ENCODE results near the gene FAT2. TPM values are rescaled to one million over a fixed set of nuclear protein-coding genes. Genes with fewer than 3 reads are reported as not detected.
"Not testable (repeated sequence)": the region's sequence is repeated elsewhere in the genome, so short reads cannot be mapped to it uniquely, and the experiment has no call there.

The FAT2 gene
- total RNA-seq, 1 donor from 2014 or later: under 0.01 TPM

DNA sequence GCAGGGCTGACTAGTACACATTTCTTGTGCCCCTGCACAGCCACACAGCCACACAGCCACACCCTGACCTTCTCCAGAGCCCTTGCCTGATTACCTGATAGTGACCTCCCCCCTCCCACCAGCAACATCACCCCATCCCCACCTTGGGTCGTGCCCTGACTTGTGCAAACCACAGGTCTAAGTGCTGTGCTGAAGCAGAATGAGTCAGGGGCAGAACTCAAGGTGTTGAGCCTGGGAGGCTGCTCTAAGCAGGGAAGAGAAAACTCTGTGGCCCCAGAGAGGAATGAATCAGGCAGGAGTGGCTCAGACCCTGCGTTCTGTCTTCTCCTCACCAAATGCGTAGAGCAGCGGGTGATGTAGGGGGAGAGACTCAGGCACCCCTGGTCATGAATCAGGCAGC lies 24.3 kb upstream of the FAT2 start:
- DNase-seq (ENCODE audit: low read depth, low spot score): no peak

DNA sequence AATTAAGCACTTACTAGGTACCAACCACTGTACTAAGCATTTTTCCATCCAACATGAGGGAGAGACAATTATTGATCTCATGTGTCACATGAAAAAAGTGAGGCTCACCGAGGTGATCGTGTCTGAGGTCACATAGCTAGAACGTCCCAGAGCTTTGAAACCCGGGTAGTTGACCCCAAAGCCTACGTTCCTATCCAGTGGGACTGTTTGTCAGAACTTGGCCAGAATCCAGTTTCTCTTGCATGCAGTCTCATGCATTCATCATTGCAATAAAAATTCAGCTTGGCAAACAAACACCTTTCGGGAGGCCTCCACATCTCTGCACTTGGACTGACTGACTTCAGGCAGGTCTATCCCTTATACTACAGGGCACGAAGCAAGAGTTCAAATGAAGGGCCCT lies 23.4 kb upstream of the FAT2 start:
- no peak for DNase-seq (ENCODE audit: low read depth, low spot score)

DNA sequence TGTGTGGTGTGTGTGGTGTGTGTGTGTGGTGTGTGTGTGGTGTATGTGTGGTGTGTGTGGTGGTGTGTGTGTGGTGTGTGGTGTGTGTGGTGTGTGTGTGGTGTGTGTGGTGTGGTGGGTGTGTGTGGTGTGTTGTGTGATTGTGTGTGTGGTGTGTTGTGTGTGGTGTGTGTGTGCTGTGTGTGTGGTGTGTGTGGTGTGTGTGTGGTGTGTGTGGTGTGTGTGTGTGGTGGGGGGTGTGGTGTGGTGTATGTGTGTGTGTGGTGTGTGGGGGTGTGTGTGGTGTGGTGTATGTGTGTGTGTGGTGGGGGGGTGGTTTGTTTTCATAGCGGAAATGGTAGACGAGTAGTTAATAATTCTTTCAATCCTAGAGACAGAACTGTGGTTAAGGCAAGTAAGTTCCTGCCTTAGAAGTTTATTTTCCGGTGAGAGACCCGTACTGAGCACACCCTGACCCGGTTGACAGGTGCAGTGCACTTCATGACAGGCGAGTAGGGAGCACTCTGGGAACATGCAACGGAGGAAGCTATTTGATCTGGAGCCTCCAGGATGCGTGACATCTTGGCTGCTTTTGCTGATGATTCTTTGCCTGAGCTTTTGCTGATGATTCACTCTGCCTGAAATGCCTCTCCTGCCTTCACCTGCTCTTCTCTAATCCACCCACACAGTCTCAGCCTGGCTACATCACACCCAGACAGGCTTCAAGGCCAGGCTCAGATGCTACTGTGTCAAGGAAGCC lies 21.7 kb upstream of the FAT2 start:
- DNase-seq (ENCODE audit: low read depth, low spot score): no peak

- DNase-seq (ENCODE audit: low read depth, low spot score): no peak
Observed at GRCh38 chr5:151611127-151611775, 20.1 kb upstream of the FAT2 start.

DNA sequence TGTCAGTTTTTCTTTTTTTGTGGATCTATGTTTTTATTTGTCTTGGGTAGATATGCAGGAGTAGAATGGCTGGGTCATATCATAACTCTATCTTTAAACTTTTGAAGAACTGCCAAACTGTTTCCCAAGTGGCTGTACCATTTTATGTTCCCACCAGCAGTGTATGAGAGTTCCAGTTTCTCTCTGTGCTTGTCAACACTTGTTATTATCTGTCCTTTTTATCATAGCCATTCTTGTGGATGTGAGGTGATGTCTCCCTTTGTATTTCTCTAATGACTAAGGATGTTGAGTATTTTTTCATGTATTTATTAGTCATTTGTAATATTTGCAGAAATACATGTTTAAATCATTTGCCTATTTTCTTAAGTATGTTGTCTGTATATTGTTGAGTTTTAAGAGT lies 17.4 kb upstream of the FAT2 start:
- no peak for DNase-seq (ENCODE audit: low read depth, low spot score)

- no peak for DNase-seq (ENCODE audit: low read depth, low spot score)
Observed at GRCh38 chr5:151607304-151607703, 16.2 kb upstream of the FAT2 start.

DNA sequence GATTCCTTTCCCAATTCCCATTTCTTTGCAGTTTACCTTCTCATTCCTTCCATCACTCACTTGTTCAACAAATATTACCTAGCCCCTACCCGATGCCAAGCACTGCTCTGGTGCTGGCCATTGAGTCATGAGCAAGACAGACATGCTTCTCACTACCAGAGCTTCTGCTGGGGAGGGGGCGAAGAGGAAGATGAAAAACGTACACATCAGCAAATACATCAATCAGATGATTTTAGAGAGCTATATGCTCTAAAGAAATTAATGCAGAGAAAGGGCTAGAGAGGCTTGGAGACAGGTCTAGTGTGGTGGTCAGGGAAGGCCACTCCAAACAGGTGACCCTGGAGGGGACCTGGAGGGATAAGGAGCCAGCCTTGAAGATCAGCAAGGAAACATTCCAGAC lies 14.4 kb upstream of the FAT2 start:
- DNase-seq (ENCODE audit: low read depth, low spot score): no peak

GRCh38 chr5:151602806-151603205 lies 11.7 kb upstream of the FAT2 start:
- DNase-seq (ENCODE audit: low read depth, low spot score): no peak

GRCh38 chr5:151601391-151601790 lies 10.3 kb upstream of the FAT2 start:
- no peak for DNase-seq (ENCODE audit: low read depth, low spot score)

DNA sequence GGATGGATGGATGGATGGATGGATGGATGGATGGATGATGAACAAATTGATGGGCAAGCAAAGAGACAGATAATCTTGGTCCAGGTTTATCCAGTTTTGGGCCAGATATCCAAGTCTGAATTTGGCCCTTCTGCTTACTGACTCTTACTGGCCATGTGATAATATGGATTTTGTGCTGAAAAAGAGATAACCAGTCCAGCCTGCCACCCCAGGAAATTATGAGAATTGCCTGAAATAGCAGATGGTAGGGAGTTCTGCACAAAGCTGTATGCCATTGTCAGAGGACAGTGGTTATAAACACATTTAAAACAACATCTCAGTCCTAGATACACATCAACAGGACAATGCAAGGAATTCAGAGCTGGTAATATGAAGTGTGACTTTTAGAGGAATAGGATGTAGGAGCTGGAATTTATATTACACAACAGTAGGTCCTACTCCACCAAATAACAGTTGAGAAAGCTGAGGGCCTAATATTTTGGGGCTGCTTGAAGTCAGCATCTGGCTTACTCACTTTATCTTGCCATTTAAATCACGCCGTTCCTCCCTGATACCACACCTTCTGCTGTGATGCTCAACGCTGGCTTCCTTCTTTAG lies 9.0 kb upstream of the FAT2 start:
- DNase-seq (ENCODE audit: low read depth, low spot score): no peak

- DNase-seq (ENCODE audit: low read depth, low spot score): no peak
Observed at GRCh38 chr5:151598984-151599383, 7.9 kb upstream of the FAT2 start.

DNA sequence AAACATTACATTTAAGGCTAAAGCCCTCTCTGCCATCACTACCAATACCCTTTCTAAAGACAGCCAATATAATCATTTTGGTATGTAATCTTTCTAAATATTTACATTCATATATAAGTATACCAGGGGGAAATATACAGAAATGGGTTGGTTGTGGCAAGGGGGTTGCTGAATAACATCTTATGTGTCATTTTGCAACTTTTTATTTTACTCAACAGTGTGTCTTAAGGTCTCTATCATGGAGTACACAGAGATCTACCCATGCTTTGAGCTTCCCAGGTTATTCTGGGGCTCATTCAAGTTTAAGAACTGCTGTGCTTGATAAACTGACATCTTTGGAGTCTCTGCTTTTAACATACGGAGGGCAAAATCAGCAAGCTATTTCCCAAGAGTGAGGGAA lies 7.4 kb upstream of the FAT2 start:
- DNase-seq (ENCODE audit: low read depth, low spot score): no peak

GRCh38 chr5:151597749-151598148 lies 6.6 kb upstream of the FAT2 start:
- DNase-seq (ENCODE audit: low read depth, low spot score): no peak

DNA sequence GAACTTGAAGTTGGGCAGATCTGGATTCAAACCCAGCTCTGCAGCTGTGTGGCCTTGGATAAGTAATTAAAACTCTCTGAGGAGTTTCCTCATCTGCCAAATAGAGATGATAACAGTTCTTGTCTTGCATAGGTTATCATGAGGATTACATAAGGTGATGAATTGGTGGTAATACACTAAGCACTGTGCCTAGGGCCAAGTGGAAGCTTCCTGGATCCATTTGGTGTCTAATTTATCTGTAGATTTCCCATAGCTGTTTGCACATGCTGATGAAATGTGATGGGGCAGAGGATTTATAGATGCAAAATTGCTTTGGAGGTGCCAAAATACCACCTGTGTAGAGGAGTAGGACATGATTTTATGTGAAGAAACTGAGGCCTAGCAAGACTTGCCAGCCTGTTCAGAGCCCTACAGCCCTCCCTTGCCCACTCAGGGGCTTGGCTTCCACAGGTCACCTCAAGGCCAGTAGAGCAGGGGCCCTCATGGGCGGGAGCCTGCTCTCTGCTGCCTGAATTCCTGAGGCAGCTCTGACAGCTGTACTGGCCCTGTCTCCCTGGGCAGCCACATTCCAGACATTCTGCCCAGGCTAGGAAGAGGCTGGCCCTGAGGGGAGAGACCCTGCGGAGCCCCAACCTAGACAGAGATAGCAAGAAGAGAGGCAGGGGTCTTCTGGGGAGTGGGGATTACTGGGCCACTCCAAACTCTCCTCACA lies 5.9 kb upstream of the FAT2 start:
- DNase-seq (ENCODE audit: low read depth, low spot score): no peak

- no peak for DNase-seq (ENCODE audit: low read depth, low spot score)
Observed at GRCh38 chr5:151595411-151595826, 4.3 kb upstream of the FAT2 start.

DNA sequence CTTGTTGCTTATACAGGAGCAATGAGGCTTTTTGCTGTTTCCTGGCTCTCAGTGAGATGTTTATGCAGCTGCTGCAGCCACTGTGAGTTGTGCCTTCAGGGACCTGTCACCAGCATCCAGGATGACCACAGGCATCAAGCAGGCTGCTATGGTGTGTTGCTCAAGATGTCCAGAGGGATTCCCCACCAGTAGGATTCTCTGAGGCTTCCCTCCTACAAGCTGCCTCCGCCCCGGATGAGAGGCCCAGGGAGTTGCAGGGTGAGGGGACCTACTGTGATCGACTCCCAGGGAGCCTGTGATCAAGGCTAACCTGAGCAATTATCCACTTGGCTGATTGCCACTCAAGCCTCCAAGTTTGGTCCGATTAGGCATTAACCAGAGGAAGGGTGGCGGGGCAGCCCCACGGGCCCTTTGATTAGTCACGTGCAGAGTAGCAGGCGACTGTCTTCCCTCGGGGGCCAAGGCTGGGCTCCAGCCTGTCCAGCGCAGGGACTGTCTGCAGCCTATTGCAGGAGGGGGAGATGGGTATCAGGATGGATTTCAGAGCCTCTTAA lies 1.8 kb upstream of the FAT2 start:
- DNase-seq (ENCODE audit: low read depth, low spot score): no peak

DNA sequence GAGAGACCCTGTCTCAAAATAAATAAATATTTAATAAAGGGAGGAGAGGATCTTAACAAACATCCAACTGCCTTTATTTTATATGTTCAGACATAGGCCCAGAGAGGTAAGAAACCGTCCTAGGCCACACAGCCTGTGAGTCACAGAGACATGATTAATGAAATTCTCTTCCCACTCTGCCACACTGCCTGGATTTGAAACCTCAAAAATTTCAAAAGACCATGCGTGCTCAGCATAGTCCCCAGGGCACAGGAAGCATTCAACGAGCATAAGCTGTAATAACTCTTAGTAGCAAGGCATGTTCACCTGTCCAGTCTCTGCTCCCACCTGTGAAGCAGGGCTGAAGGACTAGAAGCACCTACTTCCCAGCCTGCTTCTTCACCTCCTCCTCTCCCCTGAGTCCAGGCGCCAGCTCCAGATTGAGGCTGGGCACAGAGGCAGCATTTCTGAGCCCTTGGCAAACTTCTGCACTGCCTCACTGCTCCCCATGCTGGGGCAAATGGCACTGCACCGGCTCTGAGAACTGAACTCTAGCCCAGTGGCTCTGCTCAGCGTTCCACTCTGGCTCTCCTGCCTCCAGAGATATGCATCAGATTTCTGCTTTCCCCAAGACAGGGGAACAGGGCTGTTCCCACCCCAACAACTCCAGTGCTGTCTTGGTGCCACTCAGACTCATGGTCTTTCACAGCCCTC lies 1.1 kb downstream of the FAT2 start:
- no peak for DNase-seq (ENCODE audit: low read depth, low spot score)

- DNase-seq (ENCODE audit: low read depth, low spot score): no peak
Observed at GRCh38 chr5:151587796-151588555, 3.2 kb downstream of the FAT2 start.

GRCh38 chr5:151585970-151586369 lies 5.2 kb downstream of the FAT2 start:
- no peak for DNase-seq (ENCODE audit: low read depth, low spot score)

GRCh38 chr5:151585344-151585743 lies 5.8 kb downstream of the FAT2 start:
- not testable (repeated sequence) for DNase-seq (ENCODE audit: low read depth, low spot score)
